ENCODE data around the gene ADAMTS19.

Gene ADAMTS19

GRCh38 chr5:129508606-129509005, 48.5 kb downstream of the ADAMTS19 start:
- Histone ChIP-seq H3K27ac (replicated peaks) (no peak overlapping the region), H3K4me3 (replicated peaks; ENCODE audit: insufficient read depth, low read length) (no peak overlapping the region), H3K27me3 (ENCODE audit: insufficient read depth, poor library complexity, severe bottlenecking) (no peaks in the 10 kb centered on the region)
- TF ChIP-seq GABPA (IDR thresholded peaks at IDR 0.05; ENCODE audit: low read depth) (no peak), REST (IDR thresholded peaks at IDR 0.05; ENCODE audit: insufficient replicate concordance, low read depth) (no peak), POLR2AphosphoS5 (IDR thresholded peaks at IDR 0.05; ENCODE audit: low read depth) (no peak), SPI1 (IDR thresholded peaks at IDR 0.05; ENCODE audit: borderline replicate concordance, low read depth) (no peak)
- TF ChIP-seq, protein P1, sequence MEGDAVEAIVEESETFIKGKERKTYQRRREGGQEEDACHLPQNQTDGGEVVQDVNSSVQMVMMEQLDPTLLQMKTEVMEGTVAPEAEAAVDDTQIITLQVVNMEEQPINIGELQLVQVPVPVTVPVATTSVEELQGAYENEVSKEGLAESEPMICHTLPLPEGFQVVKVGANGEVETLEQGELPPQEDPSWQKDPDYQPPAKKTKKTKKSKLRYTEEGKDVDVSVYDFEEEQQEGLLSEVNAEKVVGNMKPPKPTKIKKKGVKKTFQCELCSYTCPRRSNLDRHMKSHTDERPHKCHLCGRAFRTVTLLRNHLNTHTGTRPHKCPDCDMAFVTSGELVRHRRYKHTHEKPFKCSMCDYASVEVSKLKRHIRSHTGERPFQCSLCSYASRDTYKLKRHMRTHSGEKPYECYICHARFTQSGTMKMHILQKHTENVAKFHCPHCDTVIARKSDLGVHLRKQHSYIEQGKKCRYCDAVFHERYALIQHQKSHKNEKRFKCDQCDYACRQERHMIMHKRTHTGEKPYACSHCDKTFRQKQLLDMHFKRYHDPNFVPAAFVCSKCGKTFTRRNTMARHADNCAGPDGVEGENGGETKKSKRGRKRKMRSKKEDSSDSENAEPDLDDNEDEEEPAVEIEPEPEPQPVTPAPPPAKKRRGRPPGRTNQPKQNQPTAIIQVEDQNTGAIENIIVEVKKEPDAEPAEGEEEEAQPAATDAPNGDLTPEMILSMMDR (IDR thresholded peaks at IDR 0.05; ENCODE audit: insufficient read depth, low read length), result no peak
- no peak for DNase-seq (ENCODE audit: low read depth in 1 of 2, low spot score in 1 of 2)

GRCh38 chr5:129509363-129509975, 49.4 kb downstream of the ADAMTS19 start:
- Histone ChIP-seq H3K27me3 (ENCODE audit: insufficient read depth, poor library complexity, severe bottlenecking) (no peaks in the 10 kb centered on the region), H3K27ac (replicated peaks) (no peak overlapping the region), H3K4me3 (replicated peaks; ENCODE audit: insufficient read depth, low read length) (no peak overlapping the region)
- DNase-seq (ENCODE audit: low read depth in 1 of 2, low spot score in 1 of 2), result no peak
- no peak for TF ChIP-seq REST (IDR thresholded peaks at IDR 0.05; ENCODE audit: insufficient replicate concordance, low read depth)
- no peak for TF ChIP-seq POLR2AphosphoS5 (IDR thresholded peaks at IDR 0.05; ENCODE audit: low read depth)
- no peak for TF ChIP-seq SPI1 (IDR thresholded peaks at IDR 0.05; ENCODE audit: borderline replicate concordance, low read depth)
- TF ChIP-seq GABPA (IDR thresholded peaks at IDR 0.05; ENCODE audit: low read depth), result no peak
- TF ChIP-seq, protein P1 (IDR thresholded peaks at IDR 0.05; ENCODE audit: insufficient read depth, low read length), result no peak

DNA sequence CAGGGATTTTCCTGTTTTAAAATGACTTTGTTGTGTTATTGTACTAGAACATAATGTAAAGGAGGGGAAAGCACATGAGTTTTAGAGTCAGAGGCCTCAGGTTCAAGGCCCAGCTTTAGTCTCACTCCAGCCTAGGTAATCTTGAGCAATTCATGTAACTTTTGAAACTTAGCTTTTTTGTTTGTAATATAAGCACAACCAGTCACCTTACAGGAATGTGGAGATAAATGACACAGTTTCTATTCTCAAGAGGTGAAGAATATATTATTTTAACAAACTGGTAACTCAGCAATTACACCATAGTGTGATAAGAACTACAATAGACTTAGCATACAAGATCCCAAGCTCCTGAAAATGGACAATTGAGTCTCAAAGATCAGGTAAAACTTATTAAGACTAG, 51.2 kb downstream of the ADAMTS19 start:
- H3K27me3 ChIP-seq (ENCODE audit: insufficient read depth, poor library complexity, severe bottlenecking), result no peaks in the 10 kb centered on the region
- no peak for DNase-seq (ENCODE audit: low read depth in 1 of 2, low spot score in 1 of 2)
- TF ChIP-seq, protein P1 (IDR thresholded peaks at IDR 0.05; ENCODE audit: insufficient read depth, low read length), result no peak
- TF ChIP-seq REST (IDR thresholded peaks at IDR 0.05; ENCODE audit: insufficient replicate concordance, low read depth) (no peak), SPI1 (IDR thresholded peaks at IDR 0.05; ENCODE audit: borderline replicate concordance, low read depth) (no peak), POLR2AphosphoS5 (IDR thresholded peaks at IDR 0.05; ENCODE audit: low read depth) (no peak), GABPA (IDR thresholded peaks at IDR 0.05; ENCODE audit: low read depth) (no peak)
- H3K4me3 ChIP-seq (replicated peaks; ENCODE audit: insufficient read depth, low read length), result no peak overlapping the region
- H3K27ac ChIP-seq (replicated peaks), result no peak overlapping the region
